HUES6 (cell line): Measurements from ENCODE around the gene DEFB131B.
"Not testable (repeated sequence)": the region's sequence is repeated elsewhere in the genome, so short reads cannot be mapped to it uniquely, and the experiment has no call there.

Experiments used
- H3K27ac ChIP-seq: 2 replicates; pipeline ENCODE4 v1.7.0; 2013; ENCODE audit warnings: low read depth, mild to moderate bottlenecking, low read length, inconsistent platforms
- H3K27me3 ChIP-seq: 2 replicates; pipeline ENCODE4 v1.6.1; 2013; ENCODE audit warnings: low read length; ENCODE audit not compliant: control insufficient read depth, insufficient read depth
- H3K36me3 ChIP-seq: 2 replicates; pipeline ENCODE4 v1.6.1; 2013; ENCODE audit warnings: low read length; ENCODE audit not compliant: control insufficient read depth, insufficient read depth
- H3K4me1 ChIP-seq: 2 replicates; pipeline ENCODE4 v1.6.1; 2013; ENCODE audit warnings: low read length; ENCODE audit not compliant: control insufficient read depth, insufficient read depth
- H3K4me3 ChIP-seq: 2 replicates; pipeline ENCODE4 v1.5.1; 2013; ENCODE audit warnings: low read depth, low read length
- H3K9ac ChIP-seq: one replicate; pipeline ENCODE4 v1.6.1; 2013; ENCODE audit warnings: mild to moderate bottlenecking, low read length
- H3K9me3 ChIP-seq: 2 replicates; pipeline ENCODE4 v1.6.1; 2013; ENCODE audit warnings: low read depth, low read length; ENCODE audit not compliant: control insufficient read depth, insufficient read depth

DEFB131B gene

DNA sequence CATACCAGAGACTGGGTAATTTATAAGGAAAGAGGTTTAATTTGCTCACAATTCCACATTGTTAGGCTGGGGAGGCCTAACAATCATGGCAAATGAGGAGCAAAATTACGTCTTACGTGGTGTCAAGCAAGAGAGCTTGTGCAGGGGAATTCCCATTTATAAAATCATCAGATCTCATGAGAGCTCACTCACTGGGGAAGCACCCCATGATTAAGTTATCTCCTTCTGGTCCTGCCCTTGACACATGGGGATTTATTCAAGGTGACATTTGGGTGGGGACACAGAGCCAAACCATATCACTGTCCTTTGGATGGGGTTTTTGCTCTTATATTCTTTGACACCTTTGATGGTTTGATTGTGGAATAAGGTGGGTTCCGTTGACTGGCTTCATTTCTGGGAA is 8.3 kb upstream of the DEFB131B start:
- not testable (repeated sequence) for H3K36me3 ChIP-seq, H3K4me3 ChIP-seq, H3K27ac ChIP-seq, H3K27me3 ChIP-seq, H3K4me1 ChIP-seq, H3K9ac ChIP-seq, H3K9me3 ChIP-seq

DNA sequence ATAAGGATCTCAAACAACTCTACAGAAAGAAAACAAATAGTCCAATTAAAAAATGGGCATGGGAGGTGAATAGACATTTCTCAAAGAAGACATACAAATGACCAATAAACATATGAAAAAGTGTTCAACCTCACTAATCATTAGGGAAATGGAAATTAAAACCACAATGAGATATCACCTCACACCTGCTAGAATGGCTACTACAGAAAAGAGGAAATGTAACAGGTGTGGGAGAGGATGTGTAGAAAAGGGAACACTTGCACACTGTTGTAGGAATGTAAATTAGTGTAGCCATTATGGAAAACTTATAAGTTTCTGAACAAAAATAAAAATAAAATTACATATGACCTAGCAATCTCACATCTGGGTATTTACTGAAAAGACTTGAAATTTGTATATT is 7.6 kb upstream of the DEFB131B start:
- not testable (repeated sequence) for H3K27me3 ChIP-seq, H3K36me3 ChIP-seq, H3K4me3 ChIP-seq, H3K4me1 ChIP-seq, H3K9ac ChIP-seq, H3K27ac ChIP-seq, H3K9me3 ChIP-seq

DNA sequence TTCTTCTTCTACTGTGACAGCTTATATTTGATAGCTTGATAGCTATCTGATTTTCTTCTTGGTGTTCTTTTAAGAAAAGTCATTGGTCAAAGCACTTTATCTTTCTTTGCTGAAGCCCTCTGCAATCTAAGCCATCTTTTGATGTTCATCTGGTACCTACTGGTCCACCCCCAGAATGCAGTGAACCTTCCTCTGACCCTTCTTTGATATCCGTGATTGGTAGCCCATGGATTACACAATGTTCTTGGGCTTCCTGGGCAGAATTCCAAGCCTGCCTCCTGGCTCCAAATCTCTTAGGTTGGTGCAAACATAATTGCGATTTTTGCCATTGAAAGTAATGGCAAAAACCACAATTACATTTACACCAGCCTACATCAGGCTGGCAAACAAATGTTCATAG is 2.0 kb upstream of the DEFB131B start:
- not testable (repeated sequence) for H3K36me3 ChIP-seq, H3K4me1 ChIP-seq, H3K9me3 ChIP-seq, H3K9ac ChIP-seq, H3K4me3 ChIP-seq, H3K27me3 ChIP-seq, H3K27ac ChIP-seq

DNA sequence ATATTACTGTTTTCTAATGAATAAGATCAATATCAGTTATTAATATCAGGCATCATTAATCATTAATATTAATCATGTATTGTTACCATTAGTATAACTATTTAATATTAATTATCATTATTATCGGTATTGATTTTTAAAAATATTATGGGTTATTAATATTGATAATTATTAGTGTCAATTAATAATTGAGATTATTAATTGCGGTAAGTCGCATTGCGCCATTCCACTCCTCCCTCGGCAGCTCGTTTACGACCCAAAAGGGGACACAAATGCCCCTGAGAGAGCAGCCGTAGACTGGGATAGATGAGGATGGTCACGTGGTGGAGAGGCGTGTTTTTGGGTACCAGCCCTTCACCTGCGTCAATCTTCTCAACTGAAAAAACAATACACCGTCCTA is 7.6 kb downstream of the DEFB131B start:
- H3K4me3 ChIP-seq, H3K9ac ChIP-seq, H3K9me3 ChIP-seq, H3K27ac ChIP-seq, H3K27me3 ChIP-seq, H3K36me3 ChIP-seq: not testable (repeated sequence)
- H3K4me1 ChIP-seq = peaks cover 12% of the 10 kb centered on the region

DNA sequence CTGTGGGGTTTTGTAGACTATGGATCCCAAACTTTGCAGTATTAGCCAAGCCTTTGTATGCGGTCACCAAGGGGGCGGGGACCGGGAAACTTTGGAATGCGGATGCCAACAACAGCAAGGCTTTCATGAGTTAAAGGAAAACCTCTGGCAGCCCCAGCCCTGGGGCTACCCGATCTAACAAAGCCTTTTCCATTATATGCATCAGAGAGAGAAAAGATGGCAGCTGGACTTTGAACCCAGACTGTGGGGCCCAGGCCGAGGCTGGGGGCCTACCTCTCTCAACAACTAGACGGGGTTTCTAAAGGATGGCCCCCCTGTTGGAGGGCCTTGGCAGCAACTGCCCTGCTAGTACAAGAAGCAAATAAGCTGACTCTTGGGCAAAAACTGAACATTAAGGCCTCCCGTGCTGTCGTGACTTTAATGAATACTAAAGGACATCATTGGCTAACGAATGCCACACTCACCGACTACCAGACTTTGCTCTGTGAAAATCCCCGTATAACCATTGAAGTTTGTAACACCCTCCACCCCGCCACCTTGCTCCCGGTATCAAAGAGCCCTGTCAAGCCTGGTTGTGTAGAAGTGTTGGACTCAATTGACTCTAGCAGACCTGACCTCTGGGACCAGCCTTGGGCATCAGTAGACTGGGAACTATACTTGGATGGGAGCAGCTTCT is 10.2 kb downstream of the DEFB131B start:
- H3K27me3 ChIP-seq, H3K36me3 ChIP-seq, H3K9ac ChIP-seq, H3K4me3 ChIP-seq, H3K27ac ChIP-seq, H3K9me3 ChIP-seq: not testable (repeated sequence)
- peaks cover 12% of the 10 kb centered on the region for H3K4me1 ChIP-seq

DNA sequence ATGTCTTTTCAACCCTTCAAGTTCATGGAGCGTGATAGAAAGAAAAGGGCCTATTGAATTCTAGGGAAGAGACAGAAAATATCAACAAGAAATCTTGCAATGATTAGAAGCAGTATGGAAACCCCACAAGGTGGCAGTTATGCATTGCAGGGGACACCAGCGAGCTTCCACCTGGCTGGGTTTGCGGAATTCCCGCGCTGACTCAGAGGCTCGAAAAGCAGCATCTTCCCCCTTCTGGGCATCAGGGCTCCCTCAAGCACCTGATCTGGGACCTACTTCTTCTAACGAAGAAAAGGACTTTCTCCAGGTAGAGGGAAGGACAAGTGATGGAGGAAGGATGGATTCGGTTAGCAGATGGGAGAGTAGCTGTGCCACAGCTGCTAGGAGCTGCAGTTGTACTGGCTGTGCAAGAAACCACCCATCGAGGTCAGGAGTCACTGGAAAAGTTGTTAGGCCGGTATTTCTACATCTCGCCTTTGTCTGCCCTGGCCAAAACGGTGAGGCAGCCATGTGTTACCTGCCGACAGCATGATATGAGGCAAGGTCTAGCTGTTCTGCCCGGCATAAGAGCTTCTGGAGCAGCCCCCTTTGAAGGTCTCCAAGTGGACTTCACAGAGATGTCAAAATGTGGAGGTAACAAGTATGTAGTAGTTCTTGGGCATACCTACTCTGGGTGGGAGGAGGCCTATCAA is 11.1 kb downstream of the DEFB131B start:
- H3K9ac ChIP-seq, H3K27me3 ChIP-seq, H3K4me3 ChIP-seq, H3K27ac ChIP-seq, H3K9me3 ChIP-seq, H3K36me3 ChIP-seq: not testable (repeated sequence)
- H3K4me1 ChIP-seq = peaks cover 12% of the 10 kb centered on the region

DNA sequence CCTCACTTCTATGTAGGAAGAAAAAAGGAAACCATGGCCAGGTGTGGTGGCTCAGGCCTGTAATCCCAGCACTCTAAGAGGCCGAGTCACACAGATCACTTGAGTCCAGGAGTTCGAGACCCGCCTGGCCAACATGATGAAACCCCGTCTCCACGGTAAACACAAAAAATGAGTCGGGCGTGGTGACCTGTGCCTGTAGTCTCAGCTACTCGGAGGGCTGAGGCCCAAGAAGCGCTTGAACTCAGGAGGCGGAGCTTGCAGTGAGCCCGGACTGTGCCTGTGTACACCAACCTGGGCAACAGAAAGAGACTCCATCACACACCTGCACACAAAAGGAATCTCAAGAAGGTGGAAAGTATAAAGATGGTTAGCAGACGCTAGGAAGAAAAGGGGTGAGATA is 17.7 kb downstream of the DEFB131B start:
- H3K4me3 ChIP-seq = no peak overlapping the region
- H3K4me1 ChIP-seq = no peaks in the 10 kb centered on the region
- H3K9ac ChIP-seq = no peak overlapping the region
- no peaks in the 10 kb centered on the region for H3K9me3 ChIP-seq
- H3K27me3 ChIP-seq = no peaks in the 10 kb centered on the region
- no peaks in the 10 kb centered on the region for H3K36me3 ChIP-seq
- H3K27ac ChIP-seq = no peak overlapping the region

DNA sequence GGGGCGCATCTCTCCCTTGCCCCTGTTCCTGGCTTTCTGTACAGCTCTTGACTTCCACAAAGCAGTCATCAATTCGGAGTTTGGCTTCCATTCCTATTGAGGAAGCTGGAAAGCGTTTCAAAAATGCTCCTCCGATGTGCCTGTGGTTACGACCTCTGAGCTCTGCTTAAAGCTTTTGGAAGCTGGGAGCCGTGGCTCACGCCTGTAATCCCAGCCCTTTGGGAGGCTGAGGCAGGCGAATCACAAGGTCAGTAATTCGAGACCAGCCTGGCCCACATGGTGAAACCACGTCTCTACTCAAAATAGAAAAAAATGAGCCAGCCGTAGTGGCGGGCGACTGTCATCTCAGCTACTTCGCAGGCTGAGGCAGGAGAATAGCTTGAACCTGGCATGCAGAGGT is 22.9 kb downstream of the DEFB131B start:
- H3K4me1 ChIP-seq, H3K9ac ChIP-seq, H3K9me3 ChIP-seq, H3K36me3 ChIP-seq, H3K27me3 ChIP-seq, H3K27ac ChIP-seq, H3K4me3 ChIP-seq: not testable (repeated sequence)

DNA sequence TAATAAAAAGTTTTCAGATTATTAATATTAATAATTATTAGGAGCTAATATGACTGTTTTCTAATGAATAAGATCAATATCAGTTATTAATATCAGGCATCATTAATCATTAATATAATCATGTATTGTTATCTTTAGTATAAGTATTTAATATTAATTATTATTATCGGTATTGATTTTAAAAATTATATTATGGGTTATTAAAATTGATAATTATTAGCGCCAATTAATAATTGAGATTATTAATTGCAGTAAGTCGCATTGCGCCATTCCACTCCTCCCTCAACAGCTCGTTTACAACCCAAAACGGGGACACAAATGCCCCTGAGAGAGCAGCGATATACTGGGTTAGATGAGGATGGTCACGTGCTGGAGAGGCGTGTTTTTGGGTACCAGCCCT is 30.0 kb downstream of the DEFB131B start:
- H3K9ac ChIP-seq = no peak overlapping the region
- H3K4me3 ChIP-seq = no peak overlapping the region
- H3K4me1 ChIP-seq = no peaks in the 10 kb centered on the region; the same call in 1 of the 2 replicates

DNA sequence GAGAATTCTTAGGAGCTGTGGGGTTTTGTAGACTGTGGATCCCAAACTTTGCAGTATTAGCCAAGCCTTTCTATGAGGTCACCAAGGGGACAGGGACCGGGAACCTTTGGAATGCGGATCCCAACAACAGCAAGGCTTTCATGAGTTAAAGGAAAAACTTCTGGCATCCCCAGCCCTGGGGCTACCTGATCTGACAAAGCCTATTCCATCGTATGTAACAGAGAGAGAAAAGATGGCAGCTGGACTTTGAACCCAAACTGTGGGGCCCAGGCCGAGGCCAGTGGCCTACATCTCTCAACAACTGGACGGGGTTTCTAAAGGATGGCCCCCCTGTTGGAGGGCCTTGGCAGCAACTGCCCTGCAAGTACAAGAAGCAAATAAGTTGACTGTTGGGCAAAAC is 32.5 kb downstream of the DEFB131B start:
- not testable (repeated sequence) for H3K9me3 ChIP-seq, H3K4me1 ChIP-seq, H3K4me3 ChIP-seq, H3K27me3 ChIP-seq, H3K9ac ChIP-seq, H3K27ac ChIP-seq
- H3K36me3 ChIP-seq = peaks cover 15% of the 10 kb centered on the region

More for the DNA sequence above, 30.0 kb downstream of the DEFB131B start:
- H3K9me3 ChIP-seq = no peaks in the 10 kb centered on the region
- H3K36me3 ChIP-seq = no peaks in the 10 kb centered on the region; the same call in 1 of the 2 replicates
- H3K27me3 ChIP-seq = no peaks in the 10 kb centered on the region
- H3K27ac ChIP-seq = no peak overlapping the region

DNA sequence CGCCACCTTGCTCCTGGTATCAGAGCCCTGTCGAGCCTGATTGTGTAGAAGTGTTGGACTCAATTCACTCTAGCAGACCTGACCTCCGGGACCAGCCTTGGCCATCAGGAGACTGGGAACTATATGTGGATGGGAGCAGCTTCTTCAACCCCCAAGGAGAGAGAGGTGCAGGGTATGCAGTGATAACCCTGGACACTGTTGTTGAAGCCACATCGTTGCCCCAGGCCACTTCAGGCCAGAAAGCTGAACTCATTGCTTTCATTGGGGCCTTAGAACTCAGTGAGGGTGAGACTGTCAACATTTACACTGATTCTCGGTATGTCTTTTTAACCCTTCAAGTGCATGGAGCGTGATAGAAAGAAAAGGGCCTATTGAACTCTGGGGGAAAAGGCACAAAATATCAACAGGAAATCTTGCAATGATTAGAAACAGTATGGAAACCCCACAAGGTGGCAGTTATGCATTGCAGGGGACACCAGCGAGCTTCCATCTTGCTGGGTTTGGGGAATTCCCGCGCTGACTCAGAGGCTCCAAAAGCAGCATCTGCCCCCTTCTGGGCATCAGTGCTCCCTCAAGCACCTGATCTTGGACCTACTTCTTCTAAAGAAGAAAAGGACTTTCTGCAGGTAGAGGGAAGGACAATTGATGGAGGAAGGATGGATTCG is 33.2 kb downstream of the DEFB131B start:
- peaks cover 22% of the 10 kb centered on the region for H3K36me3 ChIP-seq
- H3K9ac ChIP-seq, H3K27ac ChIP-seq, H3K4me1 ChIP-seq, H3K9me3 ChIP-seq, H3K4me3 ChIP-seq, H3K27me3 ChIP-seq: not testable (repeated sequence)
